GM19240 (cell line): ENCODE results near the gene TAF8.

ENCODE experiments used
- DNase-seq: peaks from one replicate; pipeline ENCODE4 v3.0.0; 2011; ENCODE audit warnings: low spot score; ENCODE audit not compliant: insufficient read length

Gene TAF8

GRCh38 chr6:42049948-42050296 lies 402 bp upstream of the TAF8 start:
- DNase-seq: no peak

GRCh38 chr6:42051268-42051653 lies 937 bp downstream of the TAF8 start:
- DNase-seq: no peak

GRCh38 chr6:42053601-42054000 lies 3.3 kb downstream of the TAF8 start:
- DNase-seq: no peak

GRCh38 chr6:42059743-42060142 lies 9.4 kb downstream of the TAF8 start:
- DNase-seq: no peak

GRCh38 chr6:42066156-42066675 lies 15.9 kb downstream of the TAF8 start:
- DNase-seq: no peak

- DNase-seq: no peak
Measured at GRCh38 chr6:42068173-42068572, 17.8 kb downstream of the TAF8 start.

GRCh38 chr6:42068872-42069522 lies 18.7 kb downstream of the TAF8 start:
- DNase-seq: no peak

GRCh38 chr6:42071881-42072583 lies 21.7 kb downstream of the TAF8 start:
- DNase-seq: no peak

- no peak for DNase-seq
Measured at GRCh38 chr6:42073287-42073686, 23.0 kb downstream of the TAF8 start.

- DNase-seq: no peak
Measured at GRCh38 chr6:42075159-42075838, 25.0 kb downstream of the TAF8 start.

GRCh38 chr6:42078386-42078785 lies 28.1 kb downstream of the TAF8 start:
- DNase-seq: no peak

GRCh38 chr6:42079941-42080464 lies 29.7 kb downstream of the TAF8 start:
- no peak for DNase-seq

GRCh38 chr6:42083530-42083929 lies 33.2 kb downstream of the TAF8 start:
- DNase-seq: no peak

GRCh38 chr6:42084889-42085288 lies 34.6 kb downstream of the TAF8 start:
- no peak for DNase-seq

GRCh38 chr6:42086046-42087035 lies 36.0 kb downstream of the TAF8 start:
- no peak for DNase-seq

- DNase-seq: no peak
Measured at GRCh38 chr6:42088101-42088591, 37.8 kb downstream of the TAF8 start.

- no peak for DNase-seq
Measured at GRCh38 chr6:42090819-42091717, 40.7 kb downstream of the TAF8 start.

- DNase-seq: no peak
Measured at GRCh38 chr6:42091718-42092023, 41.3 kb downstream of the TAF8 start.

- DNase-seq: no peak
Measured at GRCh38 chr6:42093582-42094329, 43.4 kb downstream of the TAF8 start.
